Thyroid gland (tissue), 4 donors: ENCODE measurements around the gene FNDC5. TPM values are rescaled to one million over a fixed set of nuclear protein-coding genes. Genes with fewer than 3 reads are reported as not detected.

ENCODE experiments used
- DNase-seq, 2 donors: peaks; one replicate each; pipeline ENCODE4 v3.0.0-alpha.2; 2019
- H3K27ac ChIP-seq, 3 donors: fragments of 200-600 bp; sonication (generic); 1 replicate in 2 of 3; 2 replicates in 1 of 3; pipeline ENCODE4 v1.5.1; 2016 to 2019; ENCODE audit warnings: mild to moderate bottlenecking in 1 of 3, moderate library complexity in 1 of 3
- H3K27me3 ChIP-seq: fragments of 200-600 bp; sonication (generic); one replicate; pipeline ENCODE4 v1.5.1; 2019
- H3K36me3 ChIP-seq, 2 donors: fragments of 200-600 bp; sonication (generic); one replicate each; pipeline ENCODE4 v1.5.1; 2016 to 2019
- H3K4me1 ChIP-seq, 2 donors: fragments of 200-600 bp; sonication (generic); one replicate each; pipeline ENCODE4 v1.5.1; 2017 to 2019
- H3K4me3 ChIP-seq, 3 donors: fragments of 200-600 bp; sonication (generic); replicated peaks in 1 of 3; 1 replicate in 2 of 3; 2 replicates in 1 of 3; pipeline ENCODE4 v1.5.1; 2016; ENCODE audit warnings: mild to moderate bottlenecking in 1 of 3
- H3K9me3 ChIP-seq: fragments of 200-600 bp; sonication (generic); one replicate; pipeline ENCODE4 v1.5.1; 2017
- CTCF ChIP-seq, 6 experiments: fragments of 200-600 bp in 3 of 6; fragments of 450-650 bp in 3 of 6; sonication (generic) in 3 of 6; IDR thresholded peaks; one replicate each; pipeline ENCODE4 v1.5.1; 2016 to 2019; ENCODE audit warnings: antibody characterized with exemption in 6 of 6, mild to moderate bottlenecking in 2 of 6, inconsistent platforms in 1 of 6, moderate library complexity in 1 of 6
- POLR2A ChIP-seq, 2 donors: fragments of 450-650 bp; IDR thresholded peaks; one replicate each; pipeline ENCODE4 v1.6.1; 2017; ENCODE audit warnings: antibody characterized with exemption in 2 of 2, mild to moderate bottlenecking in 2 of 2, moderate library complexity in 1 of 2
- WGBS, 2 donors: methylation state at CpG; one replicate each; pipeline ENCODE4 v1.1.5; 2017; 5-methylcytosine and 5-hydroxymethylcytosine counted together
- intact Hi-C: fragments of 100-400 bp; cut with DNase I; formaldehyde crosslinking; loops from one replicate; pipeline ENCODE4 v1.15.1; 2023
- total RNA-seq, 4 donors: library from RNA; depleted of rRNA; stranded (reverse); fragments of >200 nt; gene quantifications; one replicate each; pipeline ENCODE4 v1.2.3, GENCODE V29; 2016

FNDC5 gene
- total RNA-seq, 4 donors from 2014 or later = 0.27 to 4.0 (median 1.5) TPM

- intact Hi-C loops = no loop called here
- no peak for DNase-seq
- no peaks in the 10 kb centered on the region for H3K9me3 ChIP-seq
- H3K4me1 ChIP-seq = peaks cover 4 to 13% of the 10 kb centered on the region in 2 donors
- WGBS, 2 donors = 83 to 88% methylated on average over 5 of the region's 6 CpGs
- TF ChIP-seq CTCF (IDR thresholded peaks at IDR 0.05) (no peak), POLR2A (IDR thresholded peaks at IDR 0.05) (no peak)
- H3K36me3 ChIP-seq = no peaks in the 10 kb centered on the region
- no peak overlapping the region for H3K4me3 ChIP-seq
- H3K27me3 ChIP-seq = no peaks in the 10 kb centered on the region
- H3K27ac ChIP-seq = no peak overlapping the region
These were observed 24.0 kb upstream of the FNDC5 start for GRCh38 chr1:32894681-32895080.

DNA sequence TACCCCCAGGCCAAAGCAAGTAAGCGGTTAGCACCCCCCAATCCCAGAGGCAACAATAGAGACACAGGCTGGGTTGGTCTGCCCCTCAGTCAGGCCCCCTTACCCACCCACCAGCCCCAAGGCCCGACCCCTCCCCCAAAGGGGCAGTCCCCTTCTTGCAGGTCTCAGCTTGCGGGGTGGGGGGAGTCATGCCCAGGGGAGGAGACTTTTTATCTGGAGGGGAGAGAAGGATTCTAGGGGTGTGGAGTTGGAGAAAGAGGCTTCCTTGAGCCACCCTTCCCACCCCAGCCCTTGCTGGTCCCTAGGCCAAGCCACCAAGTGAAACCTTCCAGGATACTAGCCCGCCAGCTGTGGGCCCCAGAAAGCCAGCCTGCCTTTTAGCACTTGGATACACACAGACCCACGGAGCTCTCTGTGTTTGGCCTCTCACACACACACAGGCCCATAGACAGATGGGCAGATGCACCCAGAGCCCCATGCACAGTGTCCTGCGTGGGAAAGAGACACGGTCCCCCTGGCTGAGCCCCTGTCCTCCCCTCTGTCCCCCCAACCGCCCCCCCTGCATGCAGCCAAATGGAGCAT is 23.4 kb upstream of the FNDC5 start:
- Histone ChIP-seq H3K9me3 (no peaks in the 10 kb centered on the region), H3K36me3 (no peaks in the 10 kb centered on the region), H3K27ac (no peak overlapping the region), H3K4me1 (peaks cover 4 to 13% of the 10 kb centered on the region in 2 donors), H3K27me3 (no peaks in the 10 kb centered on the region), H3K4me3 (peak overlapping the region in 1 of 3 donors; percentile 37)
- TF ChIP-seq CTCF (IDR thresholded peaks at IDR 0.05) (no peak), POLR2A (IDR thresholded peaks at IDR 0.05) (no peak)
- intact Hi-C loops = no loop called here
- 63 to 72% methylated on average over 4 to 6 of the region's 8 CpGs for WGBS, 2 donors
- DNase-seq = no peak

GRCh38 chr1:32893198-32894018 is 22.7 kb upstream of the FNDC5 start:
- Histone ChIP-seq H3K36me3 (no peaks in the 10 kb centered on the region), H3K4me1 (peaks cover 4 to 13% of the 10 kb centered on the region in 2 donors), H3K27ac (no peak overlapping the region), H3K9me3 (no peaks in the 10 kb centered on the region), H3K4me3 (peak overlapping the region in 2 of 3 donors; percentile 31 to 37), H3K27me3 (no peaks in the 10 kb centered on the region)
- 1 to 5% methylated on average over 44 to 51 of the region's 58 CpGs for WGBS, 2 donors
- TF ChIP-seq CTCF (IDR thresholded peaks at IDR 0.05) = no peak
- no peak for TF ChIP-seq POLR2A (IDR thresholded peaks at IDR 0.05)
- DNase-seq = peak; percentile 53 to 62
- intact Hi-C loops = no loop called here

DNA sequence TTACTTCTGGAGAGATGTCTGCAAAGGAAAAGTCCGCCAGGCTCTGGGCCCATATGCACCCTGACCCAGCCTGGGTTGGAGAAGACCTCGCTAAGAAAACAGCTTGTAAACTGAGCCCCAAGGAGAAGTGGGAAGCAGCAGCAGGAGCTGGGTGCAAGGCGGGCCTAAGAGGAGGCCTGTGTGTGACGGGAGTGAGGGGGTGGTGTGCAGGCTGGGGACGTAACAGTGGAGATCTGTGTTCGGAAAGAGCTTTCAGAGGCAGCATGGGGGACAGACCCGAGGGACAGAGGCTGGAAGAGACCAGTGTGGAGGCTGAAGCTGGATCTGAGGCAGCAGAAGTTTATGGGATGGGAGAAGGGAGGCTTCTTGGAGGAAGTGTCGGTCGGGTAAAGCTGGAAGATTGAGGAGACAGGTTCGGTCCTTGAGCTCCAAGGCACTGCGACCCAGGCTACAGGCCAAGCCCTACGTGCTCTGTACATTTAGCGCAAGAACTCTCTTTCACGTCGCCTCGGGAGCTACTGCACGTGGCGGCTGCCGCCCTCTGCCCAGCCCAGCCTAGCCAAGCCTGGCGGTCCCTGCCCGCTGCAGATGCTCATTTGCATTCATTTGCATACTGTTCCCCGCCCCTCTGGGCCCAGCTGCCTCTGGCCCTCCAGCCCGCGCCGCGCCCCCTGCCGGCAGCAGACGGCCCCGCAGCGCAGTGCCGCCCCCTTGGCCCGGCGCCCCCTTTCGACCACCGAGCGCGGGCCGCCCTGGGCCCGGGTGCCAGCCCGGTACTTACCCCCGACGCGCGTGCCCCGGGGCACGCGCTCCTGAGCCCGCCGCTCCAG is 21.9 kb upstream of the FNDC5 start:
- H3K4me3 ChIP-seq = peak overlapping the region in 1 of 3 donors; percentile 37
- no peaks in the 10 kb centered on the region for H3K9me3 ChIP-seq
- peaks cover under 1% of the 10 kb centered on the region for H3K27me3 ChIP-seq
- no peaks in the 10 kb centered on the region for H3K36me3 ChIP-seq
- no peak overlapping the region for H3K27ac ChIP-seq
- peak; percentile 25 for DNase-seq
- peaks cover 4 to 13% of the 10 kb centered on the region in 2 donors for H3K4me1 ChIP-seq
- no peak for TF ChIP-seq POLR2A (IDR thresholded peaks at IDR 0.05)
- TF ChIP-seq CTCF (IDR thresholded peaks at IDR 0.05) = peak in 4 of 6 experiments; percentile 16 to 41 (median 28)
- WGBS, 2 donors = 21 to 43% methylated on average over 21 to 47 of the region's 49 CpGs
- intact Hi-C loops = no loop called here
